ENCODE data around the gene MAP4. TPM values are rescaled to one million over a fixed set of nuclear protein-coding genes. Genes with fewer than 3 reads are reported as not detected.

MAP4 gene
- total RNA-seq, 1 donor from 2014 or later: 319 TPM

GRCh38 chr3:47803480-47804025, 212.7 kb downstream of the MAP4 start:
- peaks cover 10% of the 10 kb centered on the region for H3K9me3 Mint-ChIP-seq (ENCODE audit: unreplicated experiment)
- peak; percentile 92 for DNase-seq
- peak overlapping the region; percentile 98 for H3K4me3 Mint-ChIP-seq (ENCODE audit: unreplicated experiment)

DNA sequence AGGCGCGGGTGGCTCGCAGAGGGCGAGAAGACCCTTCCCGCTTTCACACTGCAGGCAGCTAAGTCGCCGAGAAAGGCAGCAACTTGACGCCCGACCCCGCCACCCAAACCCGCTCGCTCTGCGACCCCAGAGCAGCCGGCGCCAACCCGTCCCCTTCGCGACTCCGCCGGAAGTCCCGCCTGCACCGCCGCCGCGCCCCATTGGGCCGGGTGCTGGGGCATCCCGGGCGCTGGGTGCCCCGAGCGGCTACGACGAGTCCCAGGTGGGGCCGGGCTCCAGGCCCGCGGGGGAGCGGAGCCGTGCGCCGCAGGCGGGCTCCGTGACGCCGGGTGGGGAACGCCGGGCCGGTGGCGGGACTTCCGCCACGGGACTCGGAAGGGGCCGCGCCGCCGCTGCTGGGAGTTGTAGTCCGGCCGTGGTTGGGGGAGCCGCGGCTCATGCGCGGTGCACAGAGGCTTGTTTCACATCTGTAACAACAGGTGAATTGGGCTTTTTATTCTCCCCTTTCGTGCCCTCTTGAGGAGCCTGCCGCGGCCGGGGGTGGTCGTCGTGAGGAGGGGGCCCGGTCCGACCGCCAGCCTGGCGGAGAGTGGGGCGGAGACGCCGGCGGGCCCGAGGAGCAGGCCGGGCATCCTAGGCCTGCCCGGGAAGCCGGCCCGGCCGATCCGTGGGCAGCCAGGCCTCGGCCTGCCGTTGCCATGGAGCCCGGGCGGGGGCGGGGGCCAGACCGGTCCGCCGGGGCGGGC, 213.3 kb downstream of the MAP4 start, which contains the start of gene DHX30:
DHX30 (plus strand) TSS at position 405 of the 746 bp plus-strand sequence. CDS start 7,546 bp downstream, outside the sequence.
- peak within 1 kb of the TSS; percentile 98 for H3K4me3 Mint-ChIP-seq (ENCODE audit: unreplicated experiment)
- TF ChIP-seq, protein P1, sequence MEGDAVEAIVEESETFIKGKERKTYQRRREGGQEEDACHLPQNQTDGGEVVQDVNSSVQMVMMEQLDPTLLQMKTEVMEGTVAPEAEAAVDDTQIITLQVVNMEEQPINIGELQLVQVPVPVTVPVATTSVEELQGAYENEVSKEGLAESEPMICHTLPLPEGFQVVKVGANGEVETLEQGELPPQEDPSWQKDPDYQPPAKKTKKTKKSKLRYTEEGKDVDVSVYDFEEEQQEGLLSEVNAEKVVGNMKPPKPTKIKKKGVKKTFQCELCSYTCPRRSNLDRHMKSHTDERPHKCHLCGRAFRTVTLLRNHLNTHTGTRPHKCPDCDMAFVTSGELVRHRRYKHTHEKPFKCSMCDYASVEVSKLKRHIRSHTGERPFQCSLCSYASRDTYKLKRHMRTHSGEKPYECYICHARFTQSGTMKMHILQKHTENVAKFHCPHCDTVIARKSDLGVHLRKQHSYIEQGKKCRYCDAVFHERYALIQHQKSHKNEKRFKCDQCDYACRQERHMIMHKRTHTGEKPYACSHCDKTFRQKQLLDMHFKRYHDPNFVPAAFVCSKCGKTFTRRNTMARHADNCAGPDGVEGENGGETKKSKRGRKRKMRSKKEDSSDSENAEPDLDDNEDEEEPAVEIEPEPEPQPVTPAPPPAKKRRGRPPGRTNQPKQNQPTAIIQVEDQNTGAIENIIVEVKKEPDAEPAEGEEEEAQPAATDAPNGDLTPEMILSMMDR (IDR thresholded peaks at IDR 0.05; ENCODE audit: partially characterized antibody, unreplicated experiment): no peak
- peak within 1 kb of the TSS; percentile 100 for H3K27ac Mint-ChIP-seq (ENCODE audit: unreplicated experiment)
- peak; percentile 89 for DNase-seq
- peaks cover 10% of the 10 kb centered on the region for H3K9me3 Mint-ChIP-seq (ENCODE audit: unreplicated experiment)
- H3K27me3 Mint-ChIP-seq (ENCODE audit: unreplicated experiment): peaks cover 6% of the 10 kb centered on the region
- H3K4me1 Mint-ChIP-seq (ENCODE audit: low read depth, unreplicated experiment): peaks cover 11% of the 10 kb centered on the region
- no peaks in the 10 kb centered on the region for H3K36me3 Mint-ChIP-seq (ENCODE audit: unreplicated experiment)

More at GRCh38 chr3:47803480-47804025, 212.7 kb downstream of the MAP4 start:
- Mint-ChIP-seq H3K4me1 (ENCODE audit: low read depth, unreplicated experiment) (peaks cover 11% of the 10 kb centered on the region), H3K27ac (ENCODE audit: unreplicated experiment) (peak overlapping the region; percentile 100), H3K27me3 (ENCODE audit: unreplicated experiment) (peaks cover 6% of the 10 kb centered on the region), H3K36me3 (ENCODE audit: unreplicated experiment) (no peaks in the 10 kb centered on the region)
- TF ChIP-seq, protein P1 (IDR thresholded peaks at IDR 0.05; ENCODE audit: partially characterized antibody, unreplicated experiment): no peak

Small RNAs within 50 kb of the gene (microRNA-seq; reads per million reads assigned to microRNA genes)
- gene MIR1226 (ENCODE audit: unreplicated experiment): 937 reads per million, percentile 89 among the genes with 10 or more reads in this experiment

Other genes starting within 250 kb of the MAP4 start
- 196 TPM for gene SMARCC1, start 234.5 kb downstream of the MAP4 start, total RNA-seq (ENCODE audit: unreplicated experiment)
- 116 TPM for gene DHX30, start 213.3 kb downstream of the MAP4 start, total RNA-seq (ENCODE audit: unreplicated experiment)
- 11.8 TPM for gene CDC25A, start 172.0 kb upstream of the MAP4 start, total RNA-seq (ENCODE audit: unreplicated experiment)
- gene CAMP, start 207.1 kb upstream of the MAP4 start, total RNA-seq (ENCODE audit: unreplicated experiment): not detected
- gene ZNF589, start 224.7 kb upstream of the MAP4 start, total RNA-seq (ENCODE audit: unreplicated experiment): 48.2 TPM

Data from glutamatergic neuron (in vitro differentiated cells).